ENCODE measurements around the gene DLX3. TPM values are rescaled to one million over a fixed set of nuclear protein-coding genes. Genes with fewer than 3 reads are reported as not detected.

Gene DLX3
- total RNA-seq, 1 donor from 2014 or later: not detected

DNA sequence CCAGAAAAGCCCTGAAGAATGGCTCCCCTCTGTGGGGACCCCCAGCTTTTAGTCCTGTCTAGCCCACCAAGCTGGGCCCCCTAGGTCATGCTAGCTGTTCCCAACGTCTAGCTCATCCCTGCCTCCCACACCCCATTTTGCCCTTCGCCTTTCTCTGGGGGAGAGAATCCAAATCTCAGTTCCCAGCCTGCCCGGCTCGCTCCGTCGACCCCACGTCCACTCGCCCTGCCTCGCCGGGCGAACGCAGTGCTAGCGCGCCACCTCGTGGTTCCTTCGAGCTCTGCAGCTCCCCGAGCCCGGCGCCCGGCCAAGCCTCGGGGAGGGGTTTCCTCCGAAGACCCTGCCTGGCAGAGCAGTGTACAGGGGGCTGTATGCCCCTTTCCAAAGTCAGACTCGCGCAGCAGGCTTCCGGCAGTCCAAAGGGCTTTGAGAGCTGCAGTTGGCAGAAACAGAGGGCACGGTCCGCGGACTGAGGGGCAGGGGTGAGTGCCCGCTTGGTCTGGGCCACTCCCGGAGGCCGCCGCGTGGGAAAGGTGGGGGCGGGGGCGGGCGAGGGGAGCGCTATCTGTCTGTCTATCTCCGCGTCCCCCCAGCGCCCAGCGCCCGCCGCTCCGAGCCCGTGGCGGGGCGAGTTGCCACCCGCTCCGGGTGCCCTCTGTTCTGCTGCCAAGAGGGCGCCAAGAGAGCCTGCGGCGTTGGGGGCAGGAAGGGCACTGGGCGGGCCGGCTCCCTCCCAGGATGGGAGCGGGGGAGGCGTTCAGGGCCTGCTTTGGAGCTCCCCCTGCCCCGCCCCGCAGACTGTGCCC, 1.7 kb upstream of the DLX3 start:
- ATAC-seq (ENCODE audit: low read depth) (peak; percentile 68), DNase-seq (peak; percentile 76)
- intact Hi-C loops (cut with micrococcal nuclease): loop anchor here (1.0 to 5.0 kb wide), 2 partner anchors 116 to 289 kb away; partner anchors contain the start of gene SLC35B1
- H3K27ac Mint-ChIP-seq: no peak overlapping the region
- ChIA-PET CTCF (interaction anchor here (0.6 to 5.9 kb wide), 35 partner anchors 9 to 563 kb away, joined by 3 to 104 read pairs (median 4); partner anchors contain the start of genes ITGA3, PDK2 and SLC35B1), POLR2A (interaction anchor here (1.0 kb wide), 1 partner anchor 429 kb away, joined by 3 read pairs; no protein-coding TSS in a partner anchor)
- peaks cover 70% of the 10 kb centered on the region for H3K27me3 Mint-ChIP-seq
- no peaks in the 10 kb centered on the region for H3K9me3 Mint-ChIP-seq
- H3K36me3 Mint-ChIP-seq (ENCODE audit: low read depth): no peaks in the 10 kb centered on the region
- H3K4me3 Mint-ChIP-seq: peak overlapping the region; percentile 75
- TF ChIP-seq, protein P1, sequence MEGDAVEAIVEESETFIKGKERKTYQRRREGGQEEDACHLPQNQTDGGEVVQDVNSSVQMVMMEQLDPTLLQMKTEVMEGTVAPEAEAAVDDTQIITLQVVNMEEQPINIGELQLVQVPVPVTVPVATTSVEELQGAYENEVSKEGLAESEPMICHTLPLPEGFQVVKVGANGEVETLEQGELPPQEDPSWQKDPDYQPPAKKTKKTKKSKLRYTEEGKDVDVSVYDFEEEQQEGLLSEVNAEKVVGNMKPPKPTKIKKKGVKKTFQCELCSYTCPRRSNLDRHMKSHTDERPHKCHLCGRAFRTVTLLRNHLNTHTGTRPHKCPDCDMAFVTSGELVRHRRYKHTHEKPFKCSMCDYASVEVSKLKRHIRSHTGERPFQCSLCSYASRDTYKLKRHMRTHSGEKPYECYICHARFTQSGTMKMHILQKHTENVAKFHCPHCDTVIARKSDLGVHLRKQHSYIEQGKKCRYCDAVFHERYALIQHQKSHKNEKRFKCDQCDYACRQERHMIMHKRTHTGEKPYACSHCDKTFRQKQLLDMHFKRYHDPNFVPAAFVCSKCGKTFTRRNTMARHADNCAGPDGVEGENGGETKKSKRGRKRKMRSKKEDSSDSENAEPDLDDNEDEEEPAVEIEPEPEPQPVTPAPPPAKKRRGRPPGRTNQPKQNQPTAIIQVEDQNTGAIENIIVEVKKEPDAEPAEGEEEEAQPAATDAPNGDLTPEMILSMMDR (IDR thresholded peaks at IDR 0.05): peak; percentile 91
- H3K4me1 Mint-ChIP-seq: peaks cover 36% of the 10 kb centered on the region

DNA sequence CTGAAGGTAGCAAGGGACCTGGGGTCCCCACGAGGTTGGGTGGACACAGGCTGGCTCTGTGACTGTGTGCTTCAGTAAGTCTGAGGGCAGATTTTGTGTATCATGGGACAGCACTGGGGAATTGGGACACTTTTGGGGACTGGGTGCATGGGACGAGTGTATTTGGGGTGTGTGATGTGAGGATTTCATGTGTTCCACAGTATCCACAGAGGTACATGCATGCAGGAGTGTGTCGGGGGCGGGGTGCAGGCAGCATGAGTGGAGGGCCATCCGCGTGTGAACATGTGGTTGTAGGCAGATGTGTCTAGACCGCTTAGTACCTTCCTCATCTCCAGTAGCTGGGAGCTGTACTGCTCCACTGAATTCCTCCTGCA, 1.1 kb upstream of the DLX3 start:
- Mint-ChIP-seq H3K4me1 (peaks cover 36% of the 10 kb centered on the region), H3K36me3 (ENCODE audit: low read depth) (no peaks in the 10 kb centered on the region), H3K27ac (no peak overlapping the region), H3K9me3 (no peaks in the 10 kb centered on the region), H3K4me3 (no peak overlapping the region), H3K27me3 (peaks cover 73% of the 10 kb centered on the region)
- TF ChIP-seq, protein P1 (IDR thresholded peaks at IDR 0.05): no peak
- intact Hi-C loops (cut with micrococcal nuclease): loop anchor here (1.0 to 5.0 kb wide), 2 partner anchors 116 to 289 kb away; partner anchors contain the start of gene SLC35B1
- ATAC-seq (ENCODE audit: low read depth) (no peak), DNase-seq (no peak)
- POLR2A ChIA-PET: interaction anchor here (1.0 kb wide), 1 partner anchor 428 kb away, joined by 3 read pairs; no protein-coding TSS in a partner anchor
- CTCF ChIA-PET: interaction anchor here (0.6 to 5.9 kb wide), 32 partner anchors 8 to 439 kb away, joined by 3 to 104 read pairs (median 4); partner anchors contain the start of genes ITGA3, PDK2 and SLC35B1

DNA sequence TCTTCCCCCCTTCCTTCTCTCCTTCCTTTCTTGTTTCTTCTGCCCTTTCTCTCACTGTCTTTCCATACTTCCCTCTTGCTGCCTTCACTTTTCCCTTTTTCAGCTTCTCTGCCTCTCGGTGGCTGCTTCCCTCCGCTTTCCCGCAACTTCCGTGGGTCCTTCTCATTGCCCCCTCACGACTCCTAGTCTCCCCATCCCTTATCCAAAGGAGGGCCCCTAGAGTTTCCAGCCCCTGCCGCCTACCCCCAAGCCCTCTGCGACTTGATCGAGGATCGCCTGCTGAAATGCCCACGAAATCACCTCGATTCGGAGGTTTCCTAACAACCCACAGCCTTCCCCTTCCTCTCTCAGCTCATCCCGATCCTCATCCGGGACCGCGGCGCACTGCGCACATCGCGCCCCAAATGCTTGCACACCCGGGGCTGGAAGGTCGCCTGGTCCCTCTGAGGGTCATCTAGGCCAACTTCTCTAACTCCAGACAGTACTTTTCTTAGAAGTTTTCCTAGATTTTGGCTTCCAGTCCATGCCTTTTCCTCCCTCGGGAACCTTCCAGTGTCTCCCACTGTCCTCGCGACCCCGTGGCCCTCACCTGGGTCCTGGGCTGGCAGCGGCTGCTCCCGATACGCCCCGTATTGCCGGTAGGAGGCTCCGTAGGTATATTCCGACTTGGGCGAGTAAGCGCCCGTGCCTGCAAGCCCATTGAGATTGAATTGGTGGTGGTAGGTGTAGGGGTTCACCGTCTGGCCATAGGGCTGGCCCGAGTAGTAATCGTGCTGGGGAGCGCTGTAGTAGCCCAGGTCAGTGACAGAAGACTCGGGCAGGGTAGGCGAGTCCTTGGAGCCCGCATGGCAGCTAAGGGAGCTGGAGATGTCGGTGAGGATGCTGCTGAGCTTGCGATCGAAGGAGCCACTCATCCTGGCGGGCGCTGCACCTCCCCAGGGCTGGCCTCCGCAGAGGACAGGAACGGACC, 654 bp downstream of the DLX3 start:
- intact Hi-C loops (cut with micrococcal nuclease): loop anchor here (2.0 to 5.0 kb wide), 2 partner anchors 26 to 287 kb away; partner anchors contain the start of genes DLX4 and SLC35B1
- H3K27ac Mint-ChIP-seq: no peak overlapping the region
- POLR2A ChIA-PET: no interaction called here

DNA sequence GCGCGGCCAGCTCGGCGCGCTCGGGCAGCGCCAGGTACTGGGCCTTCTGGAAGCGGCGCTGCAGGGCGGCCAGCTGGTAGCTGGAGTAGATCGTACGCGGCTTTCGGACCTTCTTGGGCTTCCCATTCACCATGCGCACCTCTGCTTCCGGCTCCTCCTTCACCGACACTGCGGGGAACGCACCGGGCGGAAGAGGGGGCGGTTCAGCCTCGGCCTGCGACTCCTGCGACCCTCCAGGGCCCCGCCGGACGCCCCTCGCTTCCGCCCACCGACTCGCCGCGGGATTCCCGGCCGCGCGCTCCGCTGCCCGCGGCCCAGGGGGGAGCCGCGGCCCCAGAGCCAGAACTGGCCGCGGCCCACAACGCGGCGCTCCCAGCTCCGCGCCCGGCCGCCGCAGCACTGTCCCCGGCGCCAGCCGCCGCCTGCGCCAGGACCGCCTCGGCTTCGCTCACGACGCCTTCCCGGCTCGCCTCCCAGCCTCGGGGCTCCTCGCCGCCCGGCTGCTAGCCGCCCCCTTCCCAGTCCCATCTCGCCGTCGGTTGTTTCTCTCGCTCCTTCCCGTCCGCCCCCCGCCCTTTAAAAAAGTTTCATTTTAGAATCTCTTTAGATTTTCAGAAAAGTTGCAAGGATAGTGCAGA, 1.5 kb downstream of the DLX3 start:
- intact Hi-C loops (cut with micrococcal nuclease): loop anchor here (2.0 kb wide), 1 partner anchor 25 kb away; the partner anchor contains the start of gene DLX4
- peak; percentile 30 for DNase-seq
- no peak overlapping the region for H3K27ac Mint-ChIP-seq

More for the DNA sequence above, 654 bp downstream of the DLX3 start:
- H3K36me3 Mint-ChIP-seq (ENCODE audit: low read depth): no peaks in the 10 kb centered on the region
- CTCF ChIA-PET: interaction anchor here (0.6 to 5.9 kb wide), 7 partner anchors 32 to 774 kb away, joined by 3 to 104 read pairs (median 3); no protein-coding TSS in a partner anchor
- ATAC-seq (ENCODE audit: low read depth): no peak
- peaks cover 75% of the 10 kb centered on the region for H3K27me3 Mint-ChIP-seq
- peak; percentile 27 for DNase-seq
- TF ChIP-seq, protein P1 (IDR thresholded peaks at IDR 0.05): no peak
- H3K4me1 Mint-ChIP-seq: peaks cover 36% of the 10 kb centered on the region
- peak overlapping the region; percentile 74 for H3K4me3 Mint-ChIP-seq
- H3K9me3 Mint-ChIP-seq: no peaks in the 10 kb centered on the region

More for the DNA sequence above, 1.5 kb downstream of the DLX3 start:
- Mint-ChIP-seq H3K9me3 (no peaks in the 10 kb centered on the region), H3K4me1 (peaks cover 35% of the 10 kb centered on the region), H3K4me3 (peak overlapping the region; percentile 74), H3K36me3 (ENCODE audit: low read depth) (no peaks in the 10 kb centered on the region), H3K27me3 (peaks cover 76% of the 10 kb centered on the region)
- no peak for ATAC-seq (ENCODE audit: low read depth)
- ChIA-PET POLR2A (no interaction called here), CTCF (interaction anchor here (0.6 to 5.9 kb wide), 3 partner anchors 100 to 775 kb away, joined by 3 to 104 read pairs (median 3); no protein-coding TSS in a partner anchor)
- TF ChIP-seq, protein P1 (IDR thresholded peaks at IDR 0.05): no peak
